Gastroesophageal sphincter (tissue), 3 donors: ENCODE measurements around the gene WDR11.

Experiments
- CTCF ChIP-seq, 4 experiments: fragments of 200-600 bp in 2 of 4; fragments of 450-650 bp in 2 of 4; sonication (generic) in 1 of 4; IDR thresholded peaks; one replicate each; pipeline ENCODE4 v1.5.1; 2017 to 2019; ENCODE audit warnings: antibody characterized with exemption in 4 of 4, mild to moderate bottlenecking in 2 of 4, moderate library complexity in 2 of 4
- EP300 ChIP-seq: sonication (generic); formaldehyde crosslinking; IDR thresholded peaks from one replicate; pipeline ENCODE4 v1.6.1; 2017; ENCODE audit warnings: antibody characterized with exemption, mild to moderate bottlenecking
- POLR2A ChIP-seq, 2 donors: fragments of 450-650 bp; IDR thresholded peaks; one replicate each; pipeline ENCODE4 v1.6.1; 2017; ENCODE audit warnings: antibody characterized with exemption in 2 of 2, mild to moderate bottlenecking in 2 of 2, moderate library complexity in 1 of 2
- POLR2AphosphoS5 ChIP-seq: sonication (generic); formaldehyde crosslinking; IDR thresholded peaks from one replicate; pipeline ENCODE4 v1.6.1; 2017; ENCODE audit warnings: antibody characterized with exemption

- TF ChIP-seq CTCF (IDR thresholded peaks at IDR 0.05) (no peak), POLR2A (IDR thresholded peaks at IDR 0.05) (no peak), EP300 (no peak), POLR2AphosphoS5 (no peak)
Observed at GRCh38 chr10:120827251-120827875, 23.8 kb upstream of the WDR11 start.
